ENCODE results near the gene DENND6B. TPM values are rescaled to one million over a fixed set of nuclear protein-coding genes. Genes with fewer than 3 reads are reported as not detected.

The DENND6B gene
- total RNA-seq, 1 experiment from 2014 or later: 2.5 TPM

DNA sequence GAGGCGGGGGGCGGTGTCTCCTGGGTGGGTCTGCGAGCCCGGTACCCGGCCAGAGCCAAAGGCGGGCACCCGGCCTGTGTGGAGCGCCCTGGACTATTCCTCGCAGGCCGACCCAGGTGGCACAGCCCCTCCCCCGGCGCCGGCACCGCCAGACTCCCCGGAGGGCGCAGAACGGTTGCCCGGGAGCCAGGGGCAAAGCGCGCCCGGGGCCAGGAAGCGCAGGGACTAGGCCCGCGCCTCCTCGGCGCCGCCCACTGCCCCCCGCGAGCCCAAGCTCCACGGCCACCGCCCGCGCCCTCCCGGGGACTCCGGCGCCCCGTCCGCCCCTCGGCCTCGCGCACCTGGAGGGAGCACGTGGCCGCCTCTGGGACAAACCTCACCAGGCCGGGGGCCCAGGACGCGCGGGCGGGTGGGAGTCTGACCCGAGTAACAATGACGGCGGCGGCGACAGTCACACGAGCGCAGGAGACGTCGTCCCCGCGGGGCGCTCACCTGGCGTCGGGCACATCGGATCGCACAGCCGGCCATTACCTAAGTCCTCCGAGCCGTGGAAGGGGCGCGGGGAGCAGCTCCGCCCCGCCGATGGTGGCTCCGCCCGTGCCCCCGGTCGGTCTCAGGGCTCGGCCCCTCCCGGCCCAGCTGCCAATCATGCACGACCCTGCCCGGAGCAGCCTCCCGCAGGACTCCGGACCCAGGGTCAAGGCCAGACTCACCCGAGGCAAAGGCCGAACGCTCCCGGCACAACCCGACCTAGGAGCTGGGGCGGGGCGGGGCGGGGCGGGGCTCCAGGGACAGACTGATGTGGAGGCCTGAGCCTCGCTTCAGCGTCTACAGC, 26.8 kb downstream of the DENND6B start (continued):
- TF ChIP-seq OVOL2 (CRISPR knock-in tag; IDR thresholded peaks at IDR 0.05; ENCODE audit: borderline replicate concordance): no peak
- TF ChIP-seq, protein P1, sequence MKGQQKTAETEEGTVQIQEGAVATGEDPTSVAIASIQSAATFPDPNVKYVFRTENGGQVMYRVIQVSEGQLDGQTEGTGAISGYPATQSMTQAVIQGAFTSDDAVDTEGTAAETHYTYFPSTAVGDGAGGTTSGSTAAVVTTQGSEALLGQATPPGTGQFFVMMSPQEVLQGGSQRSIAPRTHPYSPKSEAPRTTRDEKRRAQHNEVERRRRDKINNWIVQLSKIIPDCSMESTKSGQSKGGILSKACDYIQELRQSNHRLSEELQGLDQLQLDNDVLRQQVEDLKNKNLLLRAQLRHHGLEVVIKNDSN (CRISPR knock-in tag; IDR thresholded peaks at IDR 0.05): 0 out of 2 replicates have a peak, but pooled peaks have one; percentile 40
- TF ChIP-seq ETV6 (CRISPR knock-in tag; IDR thresholded peaks at IDR 0.05): peak; percentile 52; the same call in 1 of the 2 replicates
- peak; percentile 48; the same call in 1 of the 2 replicates for TF ChIP-seq ESRRA (CRISPR knock-in tag; IDR thresholded peaks at IDR 0.05; ENCODE audit: borderline replicate concordance)
- TF ChIP-seq, protein P2, sequence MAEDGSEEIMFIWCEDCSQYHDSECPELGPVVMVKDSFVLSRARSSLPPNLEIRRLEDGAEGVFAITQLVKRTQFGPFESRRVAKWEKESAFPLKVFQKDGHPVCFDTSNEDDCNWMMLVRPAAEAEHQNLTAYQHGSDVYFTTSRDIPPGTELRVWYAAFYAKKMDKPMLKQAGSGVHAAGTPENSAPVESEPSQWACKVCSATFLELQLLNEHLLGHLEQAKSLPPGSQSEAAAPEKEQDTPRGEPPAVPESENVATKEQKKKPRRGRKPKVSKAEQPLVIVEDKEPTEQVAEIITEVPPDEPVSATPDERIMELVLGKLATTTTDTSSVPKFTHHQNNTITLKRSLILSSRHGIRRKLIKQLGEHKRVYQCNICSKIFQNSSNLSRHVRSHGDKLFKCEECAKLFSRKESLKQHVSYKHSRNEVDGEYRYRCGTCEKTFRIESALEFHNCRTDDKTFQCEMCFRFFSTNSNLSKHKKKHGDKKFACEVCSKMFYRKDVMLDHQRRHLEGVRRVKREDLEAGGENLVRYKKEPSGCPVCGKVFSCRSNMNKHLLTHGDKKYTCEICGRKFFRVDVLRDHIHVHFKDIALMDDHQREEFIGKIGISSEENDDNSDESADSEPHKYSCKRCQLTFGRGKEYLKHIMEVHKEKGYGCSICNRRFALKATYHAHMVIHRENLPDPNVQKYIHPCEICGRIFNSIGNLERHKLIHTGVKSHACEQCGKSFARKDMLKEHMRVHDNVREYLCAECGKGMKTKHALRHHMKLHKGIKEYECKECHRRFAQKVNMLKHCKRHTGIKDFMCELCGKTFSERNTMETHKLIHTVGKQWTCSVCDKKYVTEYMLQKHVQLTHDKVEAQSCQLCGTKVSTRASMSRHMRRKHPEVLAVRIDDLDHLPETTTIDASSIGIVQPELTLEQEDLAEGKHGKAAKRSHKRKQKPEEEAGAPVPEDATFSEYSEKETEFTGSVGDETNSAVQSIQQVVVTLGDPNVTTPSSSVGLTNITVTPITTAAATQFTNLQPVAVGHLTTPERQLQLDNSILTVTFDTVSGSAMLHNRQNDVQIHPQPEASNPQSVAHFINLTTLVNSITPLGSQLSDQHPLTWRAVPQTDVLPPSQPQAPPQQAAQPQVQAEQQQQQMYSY (CRISPR knock-in tag; IDR thresholded peaks at IDR 0.05): 0 out of 2 replicates have a peak, but pooled peaks have one; percentile 25
- peak; percentile 45; the same call in 1 of the 2 replicates for TF ChIP-seq ZNF423 (CRISPR knock-in tag; IDR thresholded peaks at IDR 0.05)
- TF ChIP-seq, protein P3, sequence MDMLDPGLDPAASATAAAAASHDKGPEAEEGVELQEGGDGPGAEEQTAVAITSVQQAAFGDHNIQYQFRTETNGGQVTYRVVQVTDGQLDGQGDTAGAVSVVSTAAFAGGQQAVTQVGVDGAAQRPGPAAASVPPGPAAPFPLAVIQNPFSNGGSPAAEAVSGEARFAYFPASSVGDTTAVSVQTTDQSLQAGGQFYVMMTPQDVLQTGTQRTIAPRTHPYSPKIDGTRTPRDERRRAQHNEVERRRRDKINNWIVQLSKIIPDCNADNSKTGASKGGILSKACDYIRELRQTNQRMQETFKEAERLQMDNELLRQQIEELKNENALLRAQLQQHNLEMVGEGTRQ (CRISPR knock-in tag; IDR thresholded peaks at IDR 0.05): peak; percentile 59; the same call in 1 of the 2 replicates
- TF ChIP-seq FOXP1 (CRISPR knock-in tag; IDR thresholded peaks at IDR 0.05; ENCODE audit: borderline replicate concordance): peak; percentile 55; the same call in 1 of the 2 replicates

DNA sequence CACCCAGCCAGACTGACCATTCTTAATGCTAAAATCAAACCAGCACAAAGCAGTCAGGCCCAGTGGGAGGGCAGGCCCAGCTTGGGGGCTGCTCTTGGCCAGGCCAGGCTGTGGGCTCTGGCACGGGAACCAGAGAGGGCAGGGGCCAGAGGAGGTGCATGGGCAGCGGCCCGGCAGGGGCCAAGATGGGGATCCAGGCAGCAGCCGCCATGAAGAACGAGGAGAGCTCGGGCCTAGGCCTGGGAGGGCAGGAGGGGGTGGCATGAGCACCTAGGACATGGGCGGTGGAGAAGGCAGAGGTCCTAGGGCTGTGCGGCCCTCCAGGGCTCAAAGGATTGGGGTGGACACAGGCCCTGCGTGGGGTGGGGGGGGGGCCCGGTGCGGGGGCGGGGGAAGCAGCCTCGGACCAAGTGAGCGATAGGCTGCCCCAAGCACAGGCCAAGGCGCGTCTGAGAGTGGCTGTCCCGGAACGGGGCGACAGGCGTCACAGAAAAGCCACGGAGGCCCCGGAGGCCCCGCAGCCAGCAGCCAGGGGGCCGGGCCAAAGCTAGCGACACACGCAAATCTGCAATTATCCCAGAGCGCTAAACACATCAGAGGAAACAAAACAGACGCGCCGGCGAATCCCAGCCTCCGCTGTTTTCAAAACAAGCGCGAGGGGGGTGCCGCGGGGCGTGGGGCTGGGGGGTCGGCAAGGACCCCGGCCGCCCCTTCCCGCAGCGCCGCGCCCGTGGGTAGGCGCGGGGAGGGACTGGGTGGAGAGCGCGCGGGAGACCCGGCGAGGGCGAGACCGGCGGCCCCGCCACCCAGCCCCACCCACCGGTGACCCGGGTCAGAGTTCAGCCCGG, 27.7 kb downstream of the DENND6B start:
- CTCF ChIA-PET: interaction anchor here (0.5 to 2.6 kb wide), 7 partner anchors 28 to 200 kb away, joined by 3 to 18 read pairs (median 4); partner anchors contain the start of gene DENND6B
- POLR2A ChIA-PET: interaction anchor here (0.9 kb wide), 1 partner anchor 43 kb away, joined by 3 read pairs; no protein-coding TSS in a partner anchor
- no peak for ATAC-seq
- Mint-ChIP-seq H3K27me3 (ENCODE audit: low read depth) (no peaks in the 10 kb centered on the region), H3K4me1 (peaks cover 29% of the 10 kb centered on the region), H3K9me3 (no peaks in the 10 kb centered on the region), H3K27ac (no peak overlapping the region), H3K4me3 (peak overlapping the region; percentile 61), H3K36me3 (no peaks in the 10 kb centered on the region)
- DNase-seq (ENCODE audit: low spot score): no peak
- TF ChIP-seq, protein P4, sequence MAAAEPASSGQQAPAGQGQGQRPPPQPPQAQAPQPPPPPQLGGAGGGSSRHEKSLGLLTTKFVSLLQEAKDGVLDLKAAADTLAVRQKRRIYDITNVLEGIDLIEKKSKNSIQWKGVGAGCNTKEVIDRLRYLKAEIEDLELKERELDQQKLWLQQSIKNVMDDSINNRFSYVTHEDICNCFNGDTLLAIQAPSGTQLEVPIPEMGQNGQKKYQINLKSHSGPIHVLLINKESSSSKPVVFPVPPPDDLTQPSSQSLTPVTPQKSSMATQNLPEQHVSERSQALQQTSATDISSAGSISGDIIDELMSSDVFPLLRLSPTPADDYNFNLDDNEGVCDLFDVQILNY (CRISPR knock-in tag; IDR thresholded peaks at IDR 0.05): no peak
- TF ChIP-seq RELA (CRISPR knock-in tag; IDR thresholded peaks at IDR 0.05; ENCODE audit: borderline replicate concordance): no peak
- TF ChIP-seq, protein P5, sequence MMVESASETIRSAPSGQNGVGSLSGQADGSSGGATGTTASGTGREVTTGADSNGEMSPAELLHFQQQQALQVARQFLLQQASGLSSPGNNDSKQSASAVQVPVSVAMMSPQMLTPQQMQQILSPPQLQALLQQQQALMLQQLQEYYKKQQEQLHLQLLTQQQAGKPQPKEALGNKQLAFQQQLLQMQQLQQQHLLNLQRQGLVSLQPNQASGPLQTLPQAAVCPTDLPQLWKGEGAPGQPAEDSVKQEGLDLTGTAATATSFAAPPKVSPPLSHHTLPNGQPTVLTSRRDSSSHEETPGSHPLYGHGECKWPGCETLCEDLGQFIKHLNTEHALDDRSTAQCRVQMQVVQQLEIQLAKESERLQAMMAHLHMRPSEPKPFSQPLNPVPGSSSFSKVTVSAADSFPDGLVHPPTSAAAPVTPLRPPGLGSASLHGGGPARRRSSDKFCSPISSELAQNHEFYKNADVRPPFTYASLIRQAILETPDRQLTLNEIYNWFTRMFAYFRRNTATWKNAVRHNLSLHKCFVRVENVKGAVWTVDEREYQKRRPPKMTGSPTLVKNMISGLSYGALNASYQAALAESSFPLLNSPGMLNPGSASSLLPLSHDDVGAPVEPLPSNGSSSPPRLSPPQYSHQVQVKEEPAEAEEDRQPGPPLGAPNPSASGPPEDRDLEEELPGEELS (CRISPR knock-in tag; IDR thresholded peaks at IDR 0.05): no peak
- TF ChIP-seq NFYB (CRISPR knock-in tag; conservative IDR thresholded peaks at IDR 0.05; ENCODE audit: low read depth): no peak
- TF ChIP-seq IRF2 (CRISPR knock-in tag; IDR thresholded peaks at IDR 0.05; ENCODE audit: borderline replicate concordance, low read depth): no peak
- no peak for TF ChIP-seq ZNF232 (CRISPR knock-in tag; IDR thresholded peaks at IDR 0.05)
- TF ChIP-seq, protein P6, sequence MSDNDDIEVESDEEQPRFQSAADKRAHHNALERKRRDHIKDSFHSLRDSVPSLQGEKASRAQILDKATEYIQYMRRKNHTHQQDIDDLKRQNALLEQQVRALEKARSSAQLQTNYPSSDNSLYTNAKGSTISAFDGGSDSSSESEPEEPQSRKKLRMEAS (CRISPR knock-in tag; IDR thresholded peaks at IDR 0.05): no peak
- TF ChIP-seq, protein P7, sequence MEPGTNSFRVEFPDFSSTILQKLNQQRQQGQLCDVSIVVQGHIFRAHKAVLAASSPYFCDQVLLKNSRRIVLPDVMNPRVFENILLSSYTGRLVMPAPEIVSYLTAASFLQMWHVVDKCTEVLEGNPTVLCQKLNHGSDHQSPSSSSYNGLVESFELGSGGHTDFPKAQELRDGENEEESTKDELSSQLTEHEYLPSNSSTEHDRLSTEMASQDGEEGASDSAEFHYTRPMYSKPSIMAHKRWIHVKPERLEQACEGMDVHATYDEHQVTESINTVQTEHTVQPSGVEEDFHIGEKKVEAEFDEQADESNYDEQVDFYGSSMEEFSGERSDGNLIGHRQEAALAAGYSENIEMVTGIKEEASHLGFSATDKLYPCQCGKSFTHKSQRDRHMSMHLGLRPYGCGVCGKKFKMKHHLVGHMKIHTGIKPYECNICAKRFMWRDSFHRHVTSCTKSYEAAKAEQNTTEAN (CRISPR knock-in tag; IDR thresholded peaks at IDR 0.05): no peak
- TF ChIP-seq, protein P8, sequence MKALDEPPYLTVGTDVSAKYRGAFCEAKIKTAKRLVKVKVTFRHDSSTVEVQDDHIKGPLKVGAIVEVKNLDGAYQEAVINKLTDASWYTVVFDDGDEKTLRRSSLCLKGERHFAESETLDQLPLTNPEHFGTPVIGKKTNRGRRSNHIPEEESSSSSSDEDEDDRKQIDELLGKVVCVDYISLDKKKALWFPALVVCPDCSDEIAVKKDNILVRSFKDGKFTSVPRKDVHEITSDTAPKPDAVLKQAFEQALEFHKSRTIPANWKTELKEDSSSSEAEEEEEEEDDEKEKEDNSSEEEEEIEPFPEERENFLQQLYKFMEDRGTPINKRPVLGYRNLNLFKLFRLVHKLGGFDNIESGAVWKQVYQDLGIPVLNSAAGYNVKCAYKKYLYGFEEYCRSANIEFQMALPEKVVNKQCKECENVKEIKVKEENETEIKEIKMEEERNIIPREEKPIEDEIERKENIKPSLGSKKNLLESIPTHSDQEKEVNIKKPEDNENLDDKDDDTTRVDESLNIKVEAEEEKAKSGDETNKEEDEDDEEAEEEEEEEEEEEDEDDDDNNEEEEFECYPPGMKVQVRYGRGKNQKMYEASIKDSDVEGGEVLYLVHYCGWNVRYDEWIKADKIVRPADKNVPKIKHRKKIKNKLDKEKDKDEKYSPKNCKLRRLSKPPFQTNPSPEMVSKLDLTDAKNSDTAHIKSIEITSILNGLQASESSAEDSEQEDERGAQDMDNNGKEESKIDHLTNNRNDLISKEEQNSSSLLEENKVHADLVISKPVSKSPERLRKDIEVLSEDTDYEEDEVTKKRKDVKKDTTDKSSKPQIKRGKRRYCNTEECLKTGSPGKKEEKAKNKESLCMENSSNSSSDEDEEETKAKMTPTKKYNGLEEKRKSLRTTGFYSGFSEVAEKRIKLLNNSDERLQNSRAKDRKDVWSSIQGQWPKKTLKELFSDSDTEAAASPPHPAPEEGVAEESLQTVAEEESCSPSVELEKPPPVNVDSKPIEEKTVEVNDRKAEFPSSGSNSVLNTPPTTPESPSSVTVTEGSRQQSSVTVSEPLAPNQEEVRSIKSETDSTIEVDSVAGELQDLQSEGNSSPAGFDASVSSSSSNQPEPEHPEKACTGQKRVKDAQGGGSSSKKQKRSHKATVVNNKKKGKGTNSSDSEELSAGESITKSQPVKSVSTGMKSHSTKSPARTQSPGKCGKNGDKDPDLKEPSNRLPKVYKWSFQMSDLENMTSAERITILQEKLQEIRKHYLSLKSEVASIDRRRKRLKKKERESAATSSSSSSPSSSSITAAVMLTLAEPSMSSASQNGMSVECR (CRISPR knock-in tag; IDR thresholded peaks at IDR 0.05; ENCODE audit: borderline replicate concordance): no peak

Data from WTC11 (cell line).